Progenitor cell of endocrine pancreas (in vitro differentiated cells): ENCODE measurements around the gene NRARP. TPM values are rescaled to one million over a fixed set of nuclear protein-coding genes. Genes with fewer than 3 reads are reported as not detected.
A peak's percentile ranks its signal among the peaks of the same experiment; 100 is the strongest.

ENCODE experiments used
- DNase-seq: peaks from one replicate; pipeline ENCODE4 v3.0.0; 2021; ENCODE audit warnings: low spot score; ENCODE audit not compliant: unreplicated experiment
- H3K27ac Mint-ChIP-seq: 2 replicates; pipeline ENCODE4 v1.8.0; 2021; ENCODE audit warnings: mild to moderate bottlenecking, moderate library complexity, mixed read lengths
- H3K27me3 Mint-ChIP-seq: 2 replicates; pipeline ENCODE4 v1.8.0; 2021; ENCODE audit warnings: mixed read lengths
- H3K36me3 Mint-ChIP-seq: 2 replicates; pipeline ENCODE4 v1.8.0; 2022; ENCODE audit warnings: mixed read lengths; ENCODE audit not compliant: insufficient read depth
- H3K4me1 Mint-ChIP-seq: 2 replicates; pipeline ENCODE4 v1.8.0; 2021; ENCODE audit warnings: low read depth, mixed read lengths
- H3K4me3 Mint-ChIP-seq: 2 replicates; pipeline ENCODE4 v1.8.0; 2021; ENCODE audit warnings: low read depth, mild to moderate bottlenecking, moderate library complexity, mixed read lengths
- H3K9me3 Mint-ChIP-seq: 2 replicates; pipeline ENCODE4 v1.8.0; 2021; ENCODE audit warnings: low read depth, mixed read lengths
- total RNA-seq: library from RNA; stranded (reverse); gene quantifications from 2 replicates; pipeline ENCODE4 v1.2.1, GENCODE V29; 2021
- TF ChIP-seq, protein P1 (sequence below): fragments of 200-600 bp; sonication (generic); IDR thresholded peaks from one replicate; pipeline ENCODE4 v1.5.0; 2021; ENCODE audit warnings: antibody characterized with exemption, mild to moderate bottlenecking; ENCODE audit not compliant: unreplicated experiment

The NRARP gene
- total RNA-seq, 1 donor from 2014 or later: 27.1 TPM

DNA sequence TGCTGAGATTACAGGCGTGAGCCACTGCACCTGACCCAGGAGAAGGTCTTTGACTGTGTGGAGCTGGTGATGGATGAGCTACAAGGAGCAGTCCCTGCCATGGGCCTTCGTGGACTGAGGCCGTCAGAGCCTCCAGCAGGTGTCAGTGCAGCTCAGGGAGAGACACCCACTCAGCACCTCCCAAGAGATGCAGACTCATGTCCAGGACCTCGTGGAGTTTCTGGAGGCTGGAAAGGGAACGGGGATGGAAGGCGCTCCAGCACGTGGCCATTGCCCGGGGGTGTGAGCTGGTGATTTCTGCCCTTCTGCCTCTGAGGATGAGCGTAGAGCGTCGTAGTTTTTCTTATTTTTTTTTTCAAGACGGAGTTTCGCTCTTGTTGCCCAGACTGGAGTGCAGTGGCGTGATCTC lies 15.1 kb downstream of the NRARP start:
- H3K36me3 Mint-ChIP-seq: peaks cover 6% of the 10 kb centered on the region
- peaks cover 3% of the 10 kb centered on the region for H3K27me3 Mint-ChIP-seq
- DNase-seq: no peak
- H3K27ac Mint-ChIP-seq: no peak overlapping the region
- peaks cover 7% of the 10 kb centered on the region for H3K4me1 Mint-ChIP-seq
- H3K9me3 Mint-ChIP-seq: peaks cover 4% of the 10 kb centered on the region
- TF ChIP-seq, protein P1, sequence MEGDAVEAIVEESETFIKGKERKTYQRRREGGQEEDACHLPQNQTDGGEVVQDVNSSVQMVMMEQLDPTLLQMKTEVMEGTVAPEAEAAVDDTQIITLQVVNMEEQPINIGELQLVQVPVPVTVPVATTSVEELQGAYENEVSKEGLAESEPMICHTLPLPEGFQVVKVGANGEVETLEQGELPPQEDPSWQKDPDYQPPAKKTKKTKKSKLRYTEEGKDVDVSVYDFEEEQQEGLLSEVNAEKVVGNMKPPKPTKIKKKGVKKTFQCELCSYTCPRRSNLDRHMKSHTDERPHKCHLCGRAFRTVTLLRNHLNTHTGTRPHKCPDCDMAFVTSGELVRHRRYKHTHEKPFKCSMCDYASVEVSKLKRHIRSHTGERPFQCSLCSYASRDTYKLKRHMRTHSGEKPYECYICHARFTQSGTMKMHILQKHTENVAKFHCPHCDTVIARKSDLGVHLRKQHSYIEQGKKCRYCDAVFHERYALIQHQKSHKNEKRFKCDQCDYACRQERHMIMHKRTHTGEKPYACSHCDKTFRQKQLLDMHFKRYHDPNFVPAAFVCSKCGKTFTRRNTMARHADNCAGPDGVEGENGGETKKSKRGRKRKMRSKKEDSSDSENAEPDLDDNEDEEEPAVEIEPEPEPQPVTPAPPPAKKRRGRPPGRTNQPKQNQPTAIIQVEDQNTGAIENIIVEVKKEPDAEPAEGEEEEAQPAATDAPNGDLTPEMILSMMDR: peak; percentile 52
- H3K4me3 Mint-ChIP-seq: no peak overlapping the region

DNA sequence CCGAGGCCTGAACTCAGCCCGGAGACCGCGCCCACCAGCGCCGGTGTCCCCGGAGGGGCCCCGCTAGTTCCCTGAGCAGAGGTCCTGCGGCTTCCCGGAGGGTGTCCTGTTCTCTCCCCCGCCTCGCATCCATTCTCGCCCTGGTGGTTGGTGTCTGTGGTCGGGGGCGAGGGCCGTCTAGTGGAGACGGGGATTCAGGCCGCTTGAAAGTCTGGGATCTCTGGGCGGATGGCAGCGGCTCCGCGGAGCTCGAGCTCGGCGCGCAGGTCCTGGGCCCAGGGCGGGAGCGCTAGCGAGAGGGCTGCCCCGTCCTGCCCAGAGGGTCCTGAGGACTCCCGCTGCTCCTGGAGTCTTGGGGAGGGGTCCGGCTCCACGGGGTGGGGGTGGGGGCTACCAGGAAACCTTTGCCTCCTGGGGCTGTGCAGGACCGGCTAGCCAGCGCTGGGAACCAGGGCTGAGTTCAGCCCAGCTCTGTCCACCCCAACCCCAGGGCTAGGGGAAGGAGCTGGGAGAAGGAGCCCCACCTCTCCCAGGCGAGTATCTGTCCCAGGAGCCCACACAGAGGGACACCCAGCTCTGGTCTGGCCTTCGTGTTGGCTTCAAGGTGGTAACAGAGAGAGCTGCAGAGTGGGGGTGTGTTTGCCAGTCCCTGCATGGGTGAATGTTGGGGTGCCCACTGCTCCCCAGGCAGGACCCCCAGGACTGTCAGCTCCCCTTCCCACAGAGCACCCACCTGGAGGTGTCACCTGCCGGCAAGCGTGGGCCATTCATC lies 20.5 kb downstream of the NRARP start:
- Mint-ChIP-seq H3K9me3 (no peaks in the 10 kb centered on the region), H3K36me3 (peaks cover 2% of the 10 kb centered on the region), H3K4me3 (peak overlapping the region; percentile 56), H3K27ac (no peak overlapping the region), H3K27me3 (peaks cover 3% of the 10 kb centered on the region), H3K4me1 (peaks cover 12% of the 10 kb centered on the region)
- DNase-seq: no peak
- TF ChIP-seq, protein P1: no peak

DNA sequence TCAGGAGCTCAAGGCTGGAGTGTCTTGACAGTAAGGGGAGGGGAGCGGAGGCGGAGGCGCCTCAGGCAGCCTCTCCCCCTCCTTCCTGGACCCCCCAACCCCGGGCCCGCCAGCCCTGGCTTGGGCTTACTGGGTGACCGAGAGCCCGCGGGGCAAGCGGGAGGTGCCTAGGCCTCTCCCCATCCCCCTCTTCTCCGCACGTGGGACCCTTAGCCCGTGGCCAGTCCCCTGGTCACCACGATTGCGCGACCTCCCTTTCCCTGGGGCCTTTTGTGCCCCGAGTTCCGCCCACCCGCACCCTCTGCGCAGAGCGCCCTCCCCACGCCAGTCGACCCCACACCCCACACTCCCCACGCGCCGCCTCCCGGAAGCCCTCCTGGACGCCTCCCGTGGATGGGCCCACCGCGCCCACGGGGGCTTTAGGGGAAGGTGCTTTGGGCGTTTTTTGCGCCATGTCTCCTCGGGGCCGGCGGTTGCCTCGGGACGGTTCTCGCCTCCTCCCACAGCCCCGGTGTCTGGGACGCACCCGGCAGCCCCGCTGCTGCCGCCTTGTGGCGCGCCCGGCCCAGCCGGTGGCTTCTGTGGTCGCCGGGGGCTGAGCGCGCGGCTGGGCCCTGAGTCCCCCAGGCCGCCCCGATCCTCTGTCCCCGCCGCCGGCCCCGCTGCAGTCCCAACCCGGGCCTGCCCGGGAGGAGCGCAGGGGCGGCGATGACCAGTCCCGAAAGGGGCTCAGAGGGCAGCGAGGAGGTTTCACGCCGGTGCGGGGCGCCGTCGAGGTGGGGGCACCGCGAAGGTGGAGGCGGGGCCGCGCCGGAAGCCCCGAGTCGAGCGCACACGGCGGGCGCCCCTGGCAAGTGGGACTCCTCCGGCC lies 21.4 kb downstream of the NRARP start:
- H3K27me3 Mint-ChIP-seq: peaks cover 3% of the 10 kb centered on the region
- no peak for DNase-seq
- H3K27ac Mint-ChIP-seq: no peak overlapping the region
- TF ChIP-seq, protein P1: peak; percentile 67
- H3K4me3 Mint-ChIP-seq: no peak overlapping the region
- peaks cover 2% of the 10 kb centered on the region for H3K36me3 Mint-ChIP-seq
- H3K9me3 Mint-ChIP-seq: no peaks in the 10 kb centered on the region
- peaks cover 13% of the 10 kb centered on the region for H3K4me1 Mint-ChIP-seq

DNA sequence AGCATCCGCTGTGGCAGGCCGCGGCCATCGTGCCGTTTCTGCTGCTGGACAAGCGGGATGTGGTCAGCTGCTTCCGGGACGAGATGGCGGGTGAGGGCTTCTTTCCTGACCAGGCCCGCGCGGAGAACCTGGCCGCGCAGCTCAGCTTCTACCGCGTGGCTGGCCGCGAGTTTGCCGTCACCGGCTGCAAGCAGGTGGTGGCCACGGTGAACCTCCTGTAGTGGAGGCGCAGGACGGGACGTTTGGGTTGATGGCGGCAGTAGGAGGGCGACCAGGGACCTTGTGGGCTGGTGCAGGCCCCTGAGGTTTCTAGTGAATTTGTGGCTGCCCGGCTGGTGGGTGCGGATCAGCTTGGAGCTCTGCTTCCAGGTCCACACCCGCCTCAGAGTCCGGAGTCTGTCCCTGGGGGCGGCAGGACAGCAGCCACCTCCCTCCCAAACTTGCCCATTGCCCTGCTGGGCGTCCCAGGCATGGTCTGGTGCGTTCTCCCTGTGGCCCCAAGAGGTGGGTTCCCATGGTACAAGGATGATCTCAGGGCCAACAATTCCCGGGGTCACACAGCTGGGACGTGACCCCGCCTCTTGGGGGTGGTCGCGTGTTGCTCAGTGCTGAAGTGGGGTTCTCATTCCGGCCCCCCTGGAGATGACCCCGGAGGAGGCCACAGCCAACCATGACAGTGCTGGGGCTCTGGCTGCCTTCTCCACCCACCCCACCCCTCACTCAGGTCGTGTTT lies 22.2 kb downstream of the NRARP start:
- TF ChIP-seq, protein P1: no peak
- no peak for DNase-seq
- Mint-ChIP-seq H3K4me1 (peaks cover 19% of the 10 kb centered on the region), H3K27me3 (peaks cover 3% of the 10 kb centered on the region), H3K27ac (no peak overlapping the region), H3K9me3 (no peaks in the 10 kb centered on the region), H3K36me3 (peaks cover 2% of the 10 kb centered on the region), H3K4me3 (no peak overlapping the region)
